MM.1S (cell line): ENCODE results near the gene DLG5.

ENCODE experiments used
- DNase-seq: peaks from one replicate; pipeline ENCODE4 v3.0.0-alpha.2; 2015
- H2AFZ ChIP-seq: fragments of 300-600 bp; sonication (generic); 2 replicates; pipeline ENCODE4 v1.6.0; 2016; ENCODE audit warnings: antibody characterized with exemption, low read length
- H3F3A ChIP-seq: fragments of 300-600 bp; sonication (generic); 2 replicates; pipeline ENCODE4 v1.6.1; 2016; ENCODE audit warnings: mild to moderate bottlenecking, antibody characterized with exemption, low read length, moderate library complexity, mixed read lengths; ENCODE audit not compliant: insufficient read depth
- H3K27ac ChIP-seq: fragments of 300-600 bp; sonication (generic); 2 replicates; pipeline ENCODE4 v1.5.1; 2016; ENCODE audit warnings: mild to moderate bottlenecking, low read length
- H3K27me3 ChIP-seq: fragments of 300-600 bp; sonication (generic); replicated peaks from 2 replicates; pipeline ENCODE4 v1.6.0; 2016; ENCODE audit warnings: low read length; ENCODE audit not compliant: insufficient read depth
- H3K36me3 ChIP-seq: fragments of 300-600 bp; sonication (generic); replicated peaks from 2 replicates; pipeline ENCODE4 v1.6.1; 2016; ENCODE audit warnings: mild to moderate bottlenecking, low read length, mixed read lengths; ENCODE audit not compliant: insufficient read depth
- H3K4me1 ChIP-seq: fragments of 300-600 bp; sonication (generic); 2 replicates; pipeline ENCODE4 v1.6.1; 2016; ENCODE audit warnings: low read length, mixed read lengths
- H3K4me2 ChIP-seq: fragments of 300-600 bp; sonication (generic); 2 replicates; pipeline ENCODE4 v1.6.0; 2016; ENCODE audit warnings: low read depth, low read length
- H3K4me3 ChIP-seq: fragments of 300-600 bp; sonication (generic); 2 replicates; pipeline ENCODE4 v1.5.1; 2016; ENCODE audit warnings: low read length, mixed read lengths
- H3K79me2 ChIP-seq: fragments of 300-600 bp; sonication (generic); 2 replicates; pipeline ENCODE4 v1.6.1; 2016; ENCODE audit warnings: mixed run types, low read length, mixed read lengths
- H3K9ac ChIP-seq: fragments of 300-600 bp; sonication (generic); 2 replicates; pipeline ENCODE4 v1.6.1; 2016; ENCODE audit warnings: low read length, mixed read lengths
- H3K9me2 ChIP-seq: fragments of 300-600 bp; sonication (generic); replicated peaks from 2 replicates; pipeline ENCODE4 v1.6.1; 2016; ENCODE audit warnings: mild to moderate bottlenecking, low read length, mixed read lengths; ENCODE audit not compliant: insufficient read depth
- H3K9me3 ChIP-seq: fragments of 300-600 bp; sonication (generic); replicated peaks from 2 replicates; pipeline ENCODE4 v1.6.1; 2016; ENCODE audit warnings: mild to moderate bottlenecking, low read length, mixed read lengths; ENCODE audit not compliant: insufficient read depth
- H4K20me1 ChIP-seq: fragments of 300-600 bp; sonication (generic); 2 replicates; pipeline ENCODE4 v1.6.1; 2016; ENCODE audit warnings: mild to moderate bottlenecking, low read length, moderate library complexity, mixed read lengths; ENCODE audit not compliant: insufficient read depth
- EZH2 ChIP-seq: fragments of 300-600 bp; sonication (generic); optimal IDR thresholded peaks from 2 replicates; pipeline ENCODE3; 2017; ENCODE audit warnings: low read depth, mild to moderate bottlenecking, antibody characterized with exemption, low read length, mixed read lengths
- EZH2phosphoT487 ChIP-seq: fragments of 300-600 bp; sonication (generic); IDR thresholded peaks from 2 replicates; pipeline ENCODE4 v1.6.1; 2018; ENCODE audit warnings: antibody characterized with exemption, low read length
- TF ChIP-seq, protein P1 (sequence below): fragments of 300-600 bp; sonication (generic); IDR thresholded peaks from 2 replicates; pipeline ENCODE4 v1.5.1; 2016; ENCODE audit warnings: antibody characterized with exemption, low read length, mixed read lengths

Gene DLG5

DNA sequence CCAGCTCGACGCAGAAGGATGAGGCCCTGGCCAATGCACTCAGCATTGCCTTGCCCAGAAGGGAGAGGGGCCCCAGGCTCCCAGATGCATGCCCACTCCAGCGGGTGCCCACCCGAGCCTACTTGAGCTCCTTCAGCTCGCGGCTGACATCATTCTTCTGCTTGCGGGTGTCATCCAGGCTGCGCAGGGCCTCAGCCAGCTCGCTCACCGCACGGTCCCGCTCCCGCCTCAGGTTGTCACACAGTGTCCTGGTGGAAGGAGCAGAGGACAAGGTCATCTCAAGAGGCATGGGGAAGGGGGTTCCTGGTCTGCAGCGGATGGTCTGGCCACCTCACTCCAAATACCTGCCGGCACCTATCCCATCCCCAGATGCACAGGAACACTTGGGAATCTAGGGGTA is 92.8 kb downstream of the DLG5 start:
- Histone ChIP-seq H3F3A (0 out of 2 replicates have a peak, but pooled peaks cover 4% of the 10 kb centered on the region), H3K27ac (no peak overlapping the region), H3K27me3 (no peaks in the 10 kb centered on the region), H4K20me1 (no peaks in the 10 kb centered on the region), H3K4me3 (no peak overlapping the region), H2AFZ (no peak overlapping the region), H3K9me2 (no peaks in the 10 kb centered on the region), H3K4me1 (peaks cover 10% of the 10 kb centered on the region), H3K36me3 (no peaks in the 10 kb centered on the region), H3K4me2 (no peak overlapping the region), H3K79me2 (no peaks in the 10 kb centered on the region), H3K9ac (no peak overlapping the region), H3K9me3 (no peaks in the 10 kb centered on the region)
- no peak for TF ChIP-seq EZH2phosphoT487
- TF ChIP-seq EZH2, result no peak
- TF ChIP-seq, protein P1, sequence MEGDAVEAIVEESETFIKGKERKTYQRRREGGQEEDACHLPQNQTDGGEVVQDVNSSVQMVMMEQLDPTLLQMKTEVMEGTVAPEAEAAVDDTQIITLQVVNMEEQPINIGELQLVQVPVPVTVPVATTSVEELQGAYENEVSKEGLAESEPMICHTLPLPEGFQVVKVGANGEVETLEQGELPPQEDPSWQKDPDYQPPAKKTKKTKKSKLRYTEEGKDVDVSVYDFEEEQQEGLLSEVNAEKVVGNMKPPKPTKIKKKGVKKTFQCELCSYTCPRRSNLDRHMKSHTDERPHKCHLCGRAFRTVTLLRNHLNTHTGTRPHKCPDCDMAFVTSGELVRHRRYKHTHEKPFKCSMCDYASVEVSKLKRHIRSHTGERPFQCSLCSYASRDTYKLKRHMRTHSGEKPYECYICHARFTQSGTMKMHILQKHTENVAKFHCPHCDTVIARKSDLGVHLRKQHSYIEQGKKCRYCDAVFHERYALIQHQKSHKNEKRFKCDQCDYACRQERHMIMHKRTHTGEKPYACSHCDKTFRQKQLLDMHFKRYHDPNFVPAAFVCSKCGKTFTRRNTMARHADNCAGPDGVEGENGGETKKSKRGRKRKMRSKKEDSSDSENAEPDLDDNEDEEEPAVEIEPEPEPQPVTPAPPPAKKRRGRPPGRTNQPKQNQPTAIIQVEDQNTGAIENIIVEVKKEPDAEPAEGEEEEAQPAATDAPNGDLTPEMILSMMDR, result no peak
- DNase-seq, result no peak

DNA sequence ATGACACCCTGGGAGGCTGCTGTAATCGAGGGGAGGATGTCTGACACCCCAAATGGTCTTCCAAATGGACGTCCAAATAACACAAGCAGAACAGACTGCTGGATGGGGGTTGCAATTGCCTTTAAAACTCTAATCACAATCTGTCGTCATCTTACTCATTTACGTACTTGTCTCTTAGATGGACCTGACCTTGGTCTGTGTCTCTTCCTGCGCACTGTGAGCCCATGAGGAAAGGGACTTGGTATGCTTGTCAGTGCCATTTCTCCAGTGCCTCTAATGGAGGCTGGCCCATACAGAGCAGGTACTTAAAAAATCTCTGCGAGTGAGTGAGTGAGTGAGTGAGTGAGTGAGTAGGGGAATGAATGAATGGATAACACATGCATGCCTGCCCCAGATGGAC is 93.3 kb downstream of the DLG5 start:
- Histone ChIP-seq H3K4me1 (peaks cover 10% of the 10 kb centered on the region), H3K9me3 (no peaks in the 10 kb centered on the region), H3F3A (0 out of 2 replicates have a peak, but pooled peaks cover 4% of the 10 kb centered on the region), H3K9ac (no peak overlapping the region), H3K4me3 (no peak overlapping the region), H3K79me2 (no peaks in the 10 kb centered on the region), H2AFZ (no peak overlapping the region), H3K27me3 (no peaks in the 10 kb centered on the region), H3K9me2 (no peaks in the 10 kb centered on the region), H4K20me1 (no peaks in the 10 kb centered on the region), H3K27ac (no peak overlapping the region), H3K4me2 (no peak overlapping the region), H3K36me3 (no peaks in the 10 kb centered on the region)
- TF ChIP-seq, protein P1, result no peak
- TF ChIP-seq EZH2 (no peak), EZH2phosphoT487 (no peak)
- DNase-seq, result no peak

DNA sequence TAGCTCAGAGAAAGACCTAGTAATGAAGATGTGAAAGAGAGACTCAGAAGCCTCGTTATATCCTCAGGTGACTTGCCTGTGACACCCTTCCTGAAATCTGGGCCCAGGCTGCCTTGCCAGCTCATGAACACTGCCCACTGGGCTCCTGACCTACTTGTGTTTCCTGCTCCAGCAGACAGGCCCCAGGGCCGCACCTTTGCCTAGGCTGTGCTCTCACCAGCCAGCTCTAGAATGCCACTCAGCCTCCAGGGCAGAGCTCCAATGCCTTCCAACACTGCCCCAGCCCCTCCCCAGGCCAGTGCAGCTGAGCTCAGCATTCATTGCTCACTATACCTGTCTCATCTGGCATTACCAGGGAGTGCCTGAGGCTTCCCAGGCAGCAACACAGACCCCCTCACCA is 94.3 kb downstream of the DLG5 start:
- no peaks in the 10 kb centered on the region for H3K9me2 ChIP-seq
- H3K79me2 ChIP-seq, result no peaks in the 10 kb centered on the region
- no peak overlapping the region for H3K27ac ChIP-seq
- 0 out of 2 replicates have a peak, but pooled peaks cover under 1% of the 10 kb centered on the region for H3F3A ChIP-seq
- TF ChIP-seq, protein P1, result no peak
- TF ChIP-seq EZH2 (no peak), EZH2phosphoT487 (no peak)
- H3K9ac ChIP-seq, result no peak overlapping the region
- H3K4me3 ChIP-seq, result no peak overlapping the region
- no peak overlapping the region for H2AFZ ChIP-seq
- H3K36me3 ChIP-seq, result no peaks in the 10 kb centered on the region
- no peaks in the 10 kb centered on the region for H3K9me3 ChIP-seq
- no peak for DNase-seq
- no peaks in the 10 kb centered on the region for H4K20me1 ChIP-seq
- no peak overlapping the region for H3K4me2 ChIP-seq
- peaks cover 7% of the 10 kb centered on the region for H3K4me1 ChIP-seq
- no peaks in the 10 kb centered on the region for H3K27me3 ChIP-seq

DNA sequence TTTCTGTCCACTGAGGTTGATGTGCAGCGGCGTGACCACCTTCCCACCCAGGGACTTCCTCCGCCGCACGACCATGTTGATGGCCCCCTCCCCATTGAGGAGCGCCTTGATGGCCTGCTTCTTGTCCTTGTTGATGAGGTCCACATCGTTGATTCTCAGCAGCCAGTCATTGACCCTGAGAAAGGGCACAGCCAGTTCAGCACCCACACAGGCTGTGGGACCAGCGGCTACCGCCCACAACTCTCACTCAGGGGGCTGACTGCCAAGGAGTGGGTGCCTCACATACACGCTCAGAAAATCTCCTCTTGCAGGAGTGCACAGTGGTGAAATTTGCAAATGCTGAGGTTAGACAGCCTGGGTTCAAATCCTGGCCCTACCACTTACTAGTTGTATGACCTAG is 97.2 kb downstream of the DLG5 start:
- Histone ChIP-seq H3F3A (no peaks in the 10 kb centered on the region), H3K79me2 (no peaks in the 10 kb centered on the region), H3K9me2 (no peaks in the 10 kb centered on the region), H3K4me1 (no peaks in the 10 kb centered on the region), H3K9ac (no peak overlapping the region), H3K4me3 (no peak overlapping the region), H3K36me3 (no peaks in the 10 kb centered on the region), H3K4me2 (no peak overlapping the region), H3K27me3 (no peaks in the 10 kb centered on the region), H4K20me1 (no peaks in the 10 kb centered on the region), H3K9me3 (no peaks in the 10 kb centered on the region), H2AFZ (no peak overlapping the region), H3K27ac (no peak overlapping the region)
- DNase-seq, result no peak
- TF ChIP-seq EZH2, result no peak
- no peak for TF ChIP-seq EZH2phosphoT487
- TF ChIP-seq, protein P1, result no peak
